ENCODE data around the gene PLXNA4.

- TF ChIP-seq, protein P1, sequence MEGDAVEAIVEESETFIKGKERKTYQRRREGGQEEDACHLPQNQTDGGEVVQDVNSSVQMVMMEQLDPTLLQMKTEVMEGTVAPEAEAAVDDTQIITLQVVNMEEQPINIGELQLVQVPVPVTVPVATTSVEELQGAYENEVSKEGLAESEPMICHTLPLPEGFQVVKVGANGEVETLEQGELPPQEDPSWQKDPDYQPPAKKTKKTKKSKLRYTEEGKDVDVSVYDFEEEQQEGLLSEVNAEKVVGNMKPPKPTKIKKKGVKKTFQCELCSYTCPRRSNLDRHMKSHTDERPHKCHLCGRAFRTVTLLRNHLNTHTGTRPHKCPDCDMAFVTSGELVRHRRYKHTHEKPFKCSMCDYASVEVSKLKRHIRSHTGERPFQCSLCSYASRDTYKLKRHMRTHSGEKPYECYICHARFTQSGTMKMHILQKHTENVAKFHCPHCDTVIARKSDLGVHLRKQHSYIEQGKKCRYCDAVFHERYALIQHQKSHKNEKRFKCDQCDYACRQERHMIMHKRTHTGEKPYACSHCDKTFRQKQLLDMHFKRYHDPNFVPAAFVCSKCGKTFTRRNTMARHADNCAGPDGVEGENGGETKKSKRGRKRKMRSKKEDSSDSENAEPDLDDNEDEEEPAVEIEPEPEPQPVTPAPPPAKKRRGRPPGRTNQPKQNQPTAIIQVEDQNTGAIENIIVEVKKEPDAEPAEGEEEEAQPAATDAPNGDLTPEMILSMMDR (IDR thresholded peaks at IDR 0.05; ENCODE audit: poor library complexity) = no peak
- no peak for TF ChIP-seq EZH2phosphoT487 (IDR thresholded peaks at IDR 0.05; ENCODE audit: low read depth, severe bottlenecking, unreplicated experiment)
- no peak for TF ChIP-seq EZH2 (IDR thresholded peaks at IDR 0.05; ENCODE audit: borderline replicate concordance)
Observed at GRCh38 chr7:132090444-132090843, 485.8 kb downstream of the PLXNA4 start.

All from hepatocyte (in vitro differentiated cells).